ENCODE measurements around the gene HTR4. TPM values are rescaled to one million over a fixed set of nuclear protein-coding genes. Genes with fewer than 3 reads are reported as not detected.
A peak's percentile ranks its signal among the peaks of the same experiment; 100 is the strongest.

HTR4 gene
- total RNA-seq, 1 experiment from 2014 or later = not detected

GRCh38 chr5:148452499-148453193, 201.7 kb downstream of the HTR4 start:
- no peaks in the 10 kb centered on the region for H4K20me1 ChIP-seq (ENCODE audit: control insufficient read depth, insufficient read depth, insufficient read length)
- H3K14ac ChIP-seq (ENCODE audit: insufficient read depth, low read length) = no peak overlapping the region
- H3K4me1 Mint-ChIP-seq = peaks cover 31 to 34% of the 10 kb centered on the region in 2 experiments
- no peak overlapping the region for H2AK5ac ChIP-seq (ENCODE audit: insufficient read length, low read length)
- peak overlapping the region; percentile 9 for H2AFZ ChIP-seq (ENCODE audit: low read length)
- no peak overlapping the region for H2BK12ac ChIP-seq (ENCODE audit: insufficient read length, low read depth, low read length)
- no peak overlapping the region for H3K4me2 ChIP-seq (ENCODE audit: insufficient read depth, insufficient read length, low read length)
- H3K23ac ChIP-seq (ENCODE audit: insufficient read length, low read depth, low read length) = no peak overlapping the region
- no peak overlapping the region for H2BK15ac ChIP-seq (ENCODE audit: low read depth, low read length)
- no peaks in the 10 kb centered on the region for H3K36me3 Mint-ChIP-seq (ENCODE audit: insufficient read depth in 1 of 3, low read depth in 3 of 3)
- peaks cover 6% of the 10 kb centered on the region; the same call in 1 of the 2 replicates for H3K4me1 ChIP-seq (ENCODE audit: insufficient read depth, low read length)
- H3K27me3 ChIP-seq (ENCODE audit: insufficient read depth, low read length) = no peaks in the 10 kb centered on the region
- H3K9me3 Mint-ChIP-seq = no peaks in the 10 kb centered on the region
- no peaks in the 10 kb centered on the region for H3K27me3 Mint-ChIP-seq (ENCODE audit: low read depth)
- no peak overlapping the region for H4K91ac ChIP-seq (ENCODE audit: insufficient read length, low read depth, low read length)
- no peak overlapping the region for H3K56ac ChIP-seq (ENCODE audit: insufficient read length, low read depth, low read length)
- no peak for DNase-seq
- no peaks in the 10 kb centered on the region for H3K9me3 ChIP-seq (ENCODE audit: control insufficient read depth, low read depth, low read length)
- H3K79me1 ChIP-seq (ENCODE audit: insufficient read depth, low read depth, low read length, poor library complexity, severe bottlenecking) = no peaks in the 10 kb centered on the region
- TF ChIP-seq CTCF (conservative IDR thresholded peaks at IDR 0.05) = no peak
- peaks cover 2% of the 10 kb centered on the region; the same call in 1 of the 2 replicates for H3K79me2 ChIP-seq (ENCODE audit: insufficient read depth, low read length)
- no peak overlapping the region for H3K4me3 Mint-ChIP-seq
- H4K5ac ChIP-seq (ENCODE audit: insufficient read length, low read depth, low read length) = no peak overlapping the region
- H3T11ph ChIP-seq (ENCODE audit: low read length) = no peak overlapping the region
- H3K4ac ChIP-seq (ENCODE audit: low read depth, low read length) = no peak overlapping the region
- no peak overlapping the region for H2BK20ac ChIP-seq (ENCODE audit: low read depth, low read length, poor library complexity, severe bottlenecking)
- H3K9ac ChIP-seq (ENCODE audit: extremely low read depth, insufficient read length, low read length) = no peak overlapping the region
- no peak overlapping the region for H4K8ac ChIP-seq (replicated peaks; ENCODE audit: insufficient read length, low read depth, low read length)
- no peak overlapping the region for H2BK120ac ChIP-seq (ENCODE audit: low read depth, low read length, poor library complexity, severe bottlenecking)
- no peak overlapping the region for H3K27ac ChIP-seq (ENCODE audit: insufficient read length, low read depth, low read length)
- no peak overlapping the region; a peak in 1 of 7 replicates for H3K27ac Mint-ChIP-seq
- H2BK5ac ChIP-seq (ENCODE audit: insufficient read length, low read length) = no peak overlapping the region
- H3K23me2 ChIP-seq (ENCODE audit: insufficient read length, low read depth, low read length, poor library complexity, severe bottlenecking) = no peaks in the 10 kb centered on the region
- no CpG with 5 or more reads among the region's 10 CpGs for WGBS (ENCODE audit: extremely low coverage, insufficient read length, low lambda C conversion rate)
- no peak overlapping the region for H3K18ac ChIP-seq (ENCODE audit: insufficient read length, low read depth, low read length)
